KG1 (cell line): ENCODE measurements around the gene CST9L.

Experiments used
- DNase-seq: peaks from one replicate; lab custom pipeline; 2025; lab: John Stamatoyannopoulos, UW

CST9L gene

GRCh38 chr20:23568320-23568970 lies at the start of gene CST9L:
CST9L (minus strand) TSS chr20:23568484; CDS start chr20:23568450, 34 bp downstream.
- no peak for DNase-seq

GRCh38 chr20:23614163-23614562 lies 45.9 kb upstream of the CST9L start:
- no peak for DNase-seq

- DNase-seq = no peak
Measured at GRCh38 chr20:23613676-23614075, 45.4 kb upstream of the CST9L start.

GRCh38 chr20:23612396-23612795 lies 44.1 kb upstream of the CST9L start:
- DNase-seq = no peak

- no peak for DNase-seq
Measured at GRCh38 chr20:23609486-23610109, 41.3 kb upstream of the CST9L start.

GRCh38 chr20:23608251-23608846 lies 40.1 kb upstream of the CST9L start:
- no peak for DNase-seq

- no peak for DNase-seq
Measured at GRCh38 chr20:23607497-23608245, 39.4 kb upstream of the CST9L start.

GRCh38 chr20:23606652-23607049 lies 38.4 kb upstream of the CST9L start:
- DNase-seq = peak; percentile 4

- no peak for DNase-seq
Measured at GRCh38 chr20:23605867-23606651, 37.8 kb upstream of the CST9L start, which contains the start of gene CST9. CST9 (minus strand) TSS chr20:23605917; CDS start chr20:23605864, 53 bp downstream.

GRCh38 chr20:23604306-23604705 lies 36.0 kb upstream of the CST9L start:
- DNase-seq = no peak

GRCh38 chr20:23603321-23603720 lies 35.0 kb upstream of the CST9L start:
- DNase-seq = no peak

GRCh38 chr20:23602699-23603098 lies 34.4 kb upstream of the CST9L start:
- DNase-seq = no peak

- DNase-seq = no peak
Measured at GRCh38 chr20:23602241-23602640, 34.0 kb upstream of the CST9L start.

GRCh38 chr20:23601715-23602114 lies 33.4 kb upstream of the CST9L start:
- DNase-seq = no peak

- DNase-seq = no peak
Measured at GRCh38 chr20:23598481-23598880, 30.2 kb upstream of the CST9L start.

- no peak for DNase-seq
Measured at GRCh38 chr20:23596579-23597250, 28.4 kb upstream of the CST9L start.

GRCh38 chr20:23595941-23596340 lies 27.7 kb upstream of the CST9L start:
- DNase-seq = no peak

- no peak for DNase-seq
Measured at GRCh38 chr20:23588434-23589403, 20.4 kb upstream of the CST9L start.

GRCh38 chr20:23587631-23588030 lies 19.3 kb upstream of the CST9L start:
- no peak for DNase-seq
